WTC11 (cell line): ENCODE measurements around the gene KLF7. TPM values are rescaled to one million over a fixed set of nuclear protein-coding genes. Genes with fewer than 3 reads are reported as not detected.

ENCODE experiments used
- ATAC-seq: fragments of 200-7000 bp; cut with Tn5 transposase; 2 replicates; pipeline ENCODE4 v1.10.0; 2021; ENCODE audit warnings: mild to moderate bottlenecking, moderate library complexity
- CTCF ChIA-PET: fragments of 300-600 bp; sonication (Branson Sonifier 250); formaldehyde crosslinking; loops from one replicate; lab custom pipeline; 2021; ENCODE audit warnings: antibody characterized with exemption; lab: Charles Lee
- POLR2A ChIA-PET: fragments of 350-600 bp; sonication (Branson Sonifier 250); formaldehyde crosslinking; loops from one replicate; lab custom pipeline; 2021; ENCODE audit warnings: antibody characterized with exemption; lab: Charles Lee
- DNase-seq: peaks from one replicate; pipeline ENCODE4 v3.0.0; 2021; ENCODE audit warnings: low spot score
- H3K27ac Mint-ChIP-seq: 2 replicates; pipeline ENCODE4 v1.8.0; 2021; ENCODE audit warnings: mixed read lengths
- H3K27me3 Mint-ChIP-seq: 2 replicates; pipeline ENCODE4 v1.8.0; 2021; ENCODE audit warnings: low read depth, mild to moderate bottlenecking, moderate library complexity, mixed read lengths
- H3K36me3 Mint-ChIP-seq: 2 replicates; pipeline ENCODE4 v1.8.0; 2021; ENCODE audit warnings: mixed read lengths
- H3K4me1 Mint-ChIP-seq: 2 replicates; pipeline ENCODE4 v1.8.0; 2022; ENCODE audit warnings: mixed read lengths
- H3K4me3 Mint-ChIP-seq: 2 replicates; pipeline ENCODE4 v1.8.0; 2021; ENCODE audit warnings: mild to moderate bottlenecking, moderate library complexity, mixed read lengths
- H3K9me3 Mint-ChIP-seq: 2 replicates; pipeline ENCODE4 v1.8.0; 2021; ENCODE audit warnings: mixed read lengths
- AFF4 ChIP-seq: sonication (generic); formaldehyde crosslinking; IDR thresholded peaks from 2 replicates; pipeline ENCODE4 v1.8.1; 2023; ENCODE audit warnings: mild to moderate bottlenecking, missing genetic modification reagents, borderline replicate concordance
- ATF1 ChIP-seq: sonication (generic); formaldehyde crosslinking; IDR thresholded peaks from 2 replicates; pipeline ENCODE4 v1.8.1; 2023; ENCODE audit warnings: mild to moderate bottlenecking, moderate library complexity, missing genetic modification reagents
- CREB1 ChIP-seq: sonication (generic); formaldehyde crosslinking; IDR thresholded peaks from 2 replicates; pipeline ENCODE4 v1.8.0; 2023; ENCODE audit warnings: mild to moderate bottlenecking, missing genetic modification reagents
- ESRRA ChIP-seq: sonication (generic); formaldehyde crosslinking; IDR thresholded peaks from 2 replicates; pipeline ENCODE4 v1.8.1; 2022; ENCODE audit warnings: mild to moderate bottlenecking, missing genetic modification reagents, borderline replicate concordance
- ETV6 ChIP-seq: sonication (generic); formaldehyde crosslinking; IDR thresholded peaks from 2 replicates; pipeline ENCODE4 v1.8.1; 2022; ENCODE audit warnings: mild to moderate bottlenecking, missing genetic modification reagents
- GABPB1 ChIP-seq: sonication (generic); formaldehyde crosslinking; IDR thresholded peaks from 2 replicates; pipeline ENCODE4 v1.8.1; 2023; ENCODE audit warnings: mild to moderate bottlenecking, missing genetic modification reagents
- GTF2I ChIP-seq: fragments of 250-450 bp; sonication (Bioruptor Pico); conservative IDR thresholded peaks from 2 replicates; pipeline ENCODE4 v1.4.0; 2021; ENCODE audit warnings: mild to moderate bottlenecking
- IRF2 ChIP-seq: sonication (generic); formaldehyde crosslinking; IDR thresholded peaks from 2 replicates; pipeline ENCODE4 v1.8.0; 2022; ENCODE audit warnings: low read depth, missing genetic modification reagents, borderline replicate concordance
- JUN ChIP-seq: sonication (generic); formaldehyde crosslinking; IDR thresholded peaks from 2 replicates; pipeline ENCODE4 v1.8.0; 2023; ENCODE audit warnings: mild to moderate bottlenecking, missing genetic modification reagents
- KAT7 ChIP-seq: sonication (generic); formaldehyde crosslinking; IDR thresholded peaks from 2 replicates; pipeline ENCODE4 v1.8.1; 2023; ENCODE audit warnings: missing genetic modification reagents, mild to moderate bottlenecking, borderline replicate concordance
- NFE2L1 ChIP-seq: sonication (generic); formaldehyde crosslinking; IDR thresholded peaks from 2 replicates; pipeline ENCODE4 v1.8.1; 2023; ENCODE audit warnings: missing genetic modification reagents
- OVOL2 ChIP-seq: fragments of 250-450 bp; sonication (Bioruptor Pico); IDR thresholded peaks from 2 replicates; pipeline ENCODE4 v1.9.0; 2021; ENCODE audit warnings: mild to moderate bottlenecking, borderline replicate concordance
- SMAD3 ChIP-seq: sonication (generic); formaldehyde crosslinking; IDR thresholded peaks from 2 replicates; pipeline ENCODE4 v1.8.0; 2022; ENCODE audit warnings: missing genetic modification reagents, mild to moderate bottlenecking, borderline replicate concordance
- SP1 ChIP-seq: sonication (generic); formaldehyde crosslinking; conservative IDR thresholded peaks from 2 replicates; pipeline ENCODE4 v1.8.1; 2022; ENCODE audit warnings: missing genetic modification reagents
- STAT6 ChIP-seq: sonication (generic); formaldehyde crosslinking; conservative IDR thresholded peaks from 2 replicates; pipeline ENCODE4 v1.8.1; 2023; ENCODE audit warnings: mild to moderate bottlenecking, low read depth, missing genetic modification reagents, moderate library complexity
- ZMAT4 ChIP-seq: fragments of 250-450 bp; sonication (Bioruptor Pico); IDR thresholded peaks from 2 replicates; pipeline ENCODE4 v1.9.0; 2021; ENCODE audit warnings: mild to moderate bottlenecking
- ZNF121 ChIP-seq: sonication (generic); formaldehyde crosslinking; IDR thresholded peaks from 2 replicates; pipeline ENCODE4 v1.8.0; 2023; ENCODE audit warnings: missing genetic modification reagents
- ZNF396 ChIP-seq: fragments of 250-450 bp; sonication (Bioruptor Pico); IDR thresholded peaks from 2 replicates; pipeline ENCODE4 v1.8.0; 2021; ENCODE audit warnings: mild to moderate bottlenecking, moderate library complexity, borderline replicate concordance
- total RNA-seq: library from RNA; stranded (reverse); gene quantifications from 3 replicates; pipeline ENCODE4 v1.2.3, GENCODE V29; 2021
- TF ChIP-seq, protein P1 (sequence below): sonication (generic); formaldehyde crosslinking; IDR thresholded peaks from 2 replicates; pipeline ENCODE4 v1.8.0; 2022; ENCODE audit warnings: mild to moderate bottlenecking, missing genetic modification reagents

The KLF7 gene
- total RNA-seq, 1 experiment from 2014 or later, result 25.4 TPM

GRCh38 chr2:207078186-207078798 lies 87.5 kb downstream of the KLF7 start (continued):
- TF ChIP-seq, protein P1, sequence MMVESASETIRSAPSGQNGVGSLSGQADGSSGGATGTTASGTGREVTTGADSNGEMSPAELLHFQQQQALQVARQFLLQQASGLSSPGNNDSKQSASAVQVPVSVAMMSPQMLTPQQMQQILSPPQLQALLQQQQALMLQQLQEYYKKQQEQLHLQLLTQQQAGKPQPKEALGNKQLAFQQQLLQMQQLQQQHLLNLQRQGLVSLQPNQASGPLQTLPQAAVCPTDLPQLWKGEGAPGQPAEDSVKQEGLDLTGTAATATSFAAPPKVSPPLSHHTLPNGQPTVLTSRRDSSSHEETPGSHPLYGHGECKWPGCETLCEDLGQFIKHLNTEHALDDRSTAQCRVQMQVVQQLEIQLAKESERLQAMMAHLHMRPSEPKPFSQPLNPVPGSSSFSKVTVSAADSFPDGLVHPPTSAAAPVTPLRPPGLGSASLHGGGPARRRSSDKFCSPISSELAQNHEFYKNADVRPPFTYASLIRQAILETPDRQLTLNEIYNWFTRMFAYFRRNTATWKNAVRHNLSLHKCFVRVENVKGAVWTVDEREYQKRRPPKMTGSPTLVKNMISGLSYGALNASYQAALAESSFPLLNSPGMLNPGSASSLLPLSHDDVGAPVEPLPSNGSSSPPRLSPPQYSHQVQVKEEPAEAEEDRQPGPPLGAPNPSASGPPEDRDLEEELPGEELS (CRISPR knock-in tag), result no peak
- TF ChIP-seq ZMAT4 (no peak), OVOL2 (CRISPR knock-in tag) (no peak)

DNA sequence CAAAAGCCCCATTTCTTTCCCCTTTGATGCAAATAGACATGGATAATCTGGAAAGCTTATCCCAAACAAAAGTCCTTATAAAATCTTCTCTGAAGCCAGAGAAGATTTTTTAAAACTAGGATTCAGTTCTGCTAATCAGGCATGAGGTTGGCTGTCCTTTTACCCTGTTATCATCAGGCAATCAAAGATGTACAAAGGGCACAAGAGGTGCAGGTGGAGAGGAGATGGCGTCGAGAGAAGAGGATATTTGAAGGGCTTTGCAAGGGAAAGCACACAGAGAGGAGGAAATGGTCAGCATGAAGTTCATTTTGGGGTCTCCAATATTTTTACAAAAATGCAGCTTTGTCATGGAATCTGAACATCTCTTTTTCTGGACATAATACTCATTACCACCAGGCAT lies 88.5 kb downstream of the KLF7 start:
- Mint-ChIP-seq H3K27me3 (no peaks in the 10 kb centered on the region), H3K9me3 (no peaks in the 10 kb centered on the region), H3K27ac (no peak overlapping the region), H3K4me3 (no peak overlapping the region), H3K36me3 (peaks cover 18% of the 10 kb centered on the region), H3K4me1 (peaks cover 38% of the 10 kb centered on the region)
- ATAC-seq (no peak), DNase-seq (no peak)
- no peak for TF ChIP-seq SP1 (CRISPR knock-in tag)
- TF ChIP-seq ETV6 (CRISPR knock-in tag), result no peak
- no peak for TF ChIP-seq IRF2 (CRISPR knock-in tag)
- no peak for TF ChIP-seq KAT7 (CRISPR knock-in tag)
- no peak for TF ChIP-seq SMAD3 (CRISPR knock-in tag)
- no peak for TF ChIP-seq ZNF396
- TF ChIP-seq GABPB1 (CRISPR knock-in tag), result no peak
- no peak for TF ChIP-seq CREB1 (CRISPR knock-in tag)
- POLR2A ChIA-PET, result no interaction called here
- CTCF ChIA-PET, result no interaction called here

DNA sequence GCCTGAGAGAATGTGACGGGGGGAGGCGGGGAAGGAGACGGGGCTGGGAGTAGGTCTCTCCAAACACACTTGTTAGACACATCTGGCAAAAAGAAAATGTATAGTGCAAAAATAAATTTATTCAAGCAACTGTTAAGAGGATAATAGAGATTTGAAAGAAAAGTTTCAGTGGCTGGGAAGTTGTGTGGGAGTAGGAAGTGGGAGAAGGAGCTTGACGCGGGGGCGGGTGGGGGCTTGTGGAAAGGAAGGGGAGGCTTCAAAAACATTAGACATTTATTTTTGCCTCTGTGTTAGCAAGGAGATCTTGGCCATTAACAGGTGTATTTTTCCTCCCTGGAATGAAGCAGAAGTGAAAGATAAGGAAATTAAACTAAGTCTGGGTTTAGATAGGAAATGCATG lies 90.3 kb downstream of the KLF7 start:
- ATAC-seq, result no peak
- Mint-ChIP-seq H3K9me3 (no peaks in the 10 kb centered on the region), H3K4me3 (no peak overlapping the region), H3K27me3 (no peaks in the 10 kb centered on the region), H3K4me1 (peaks cover 38% of the 10 kb centered on the region), H3K36me3 (peaks cover 12% of the 10 kb centered on the region), H3K27ac (no peak overlapping the region)
- POLR2A ChIA-PET, result no interaction called here
- DNase-seq, result no peak
- CTCF ChIA-PET, result no interaction called here
- TF ChIP-seq ZNF121 (no peak), GTF2I (CRISPR knock-in tag) (no peak), JUN (no peak), STAT6 (CRISPR knock-in tag) (no peak), NFE2L1 (no peak), GABPB1 (CRISPR knock-in tag) (no peak), AFF4 (no peak), ESRRA (no peak), ATF1 (CRISPR knock-in tag) (no peak)
